Epithelial cell of proximal tubule (primary cell): Measurements from ENCODE around the gene GATM. TPM values are rescaled to one million over a fixed set of nuclear protein-coding genes. Genes with fewer than 3 reads are reported as not detected.
A peak's percentile ranks its signal among the peaks of the same experiment; 100 is the strongest.
"Not testable (repeated sequence)": the region's sequence is repeated elsewhere in the genome, so short reads cannot be mapped to it uniquely, and the experiment has no call there.

Experiments
- DNase-seq: peaks from one replicate; pipeline ENCODE4 v3.0.0-alpha.2; 2011; ENCODE audit warnings: low read depth
- H3K4me3 ChIP-seq: 2 replicates; pipeline ENCODE4 v1.5.1; 2011; ENCODE audit warnings: low read depth, mild to moderate bottlenecking, low read length
- total RNA-seq: library from RNA; depleted of rRNA; stranded (reverse); fragments of >200 nt; gene quantifications from 2 replicates; pipeline ENCODE4 v1.2.3, GENCODE V29; 2015
- TF ChIP-seq, protein P1 (sequence below): conservative IDR thresholded peaks from 2 replicates; pipeline ENCODE4 v1.5.1; 2012; ENCODE audit warnings: low read depth, mild to moderate bottlenecking, low read length

Gene GATM
- total RNA-seq, 1 donor from 2014 or later, result 9.9 TPM

- no peak for DNase-seq
- no peak overlapping the region for H3K4me3 ChIP-seq
- TF ChIP-seq, protein P1, sequence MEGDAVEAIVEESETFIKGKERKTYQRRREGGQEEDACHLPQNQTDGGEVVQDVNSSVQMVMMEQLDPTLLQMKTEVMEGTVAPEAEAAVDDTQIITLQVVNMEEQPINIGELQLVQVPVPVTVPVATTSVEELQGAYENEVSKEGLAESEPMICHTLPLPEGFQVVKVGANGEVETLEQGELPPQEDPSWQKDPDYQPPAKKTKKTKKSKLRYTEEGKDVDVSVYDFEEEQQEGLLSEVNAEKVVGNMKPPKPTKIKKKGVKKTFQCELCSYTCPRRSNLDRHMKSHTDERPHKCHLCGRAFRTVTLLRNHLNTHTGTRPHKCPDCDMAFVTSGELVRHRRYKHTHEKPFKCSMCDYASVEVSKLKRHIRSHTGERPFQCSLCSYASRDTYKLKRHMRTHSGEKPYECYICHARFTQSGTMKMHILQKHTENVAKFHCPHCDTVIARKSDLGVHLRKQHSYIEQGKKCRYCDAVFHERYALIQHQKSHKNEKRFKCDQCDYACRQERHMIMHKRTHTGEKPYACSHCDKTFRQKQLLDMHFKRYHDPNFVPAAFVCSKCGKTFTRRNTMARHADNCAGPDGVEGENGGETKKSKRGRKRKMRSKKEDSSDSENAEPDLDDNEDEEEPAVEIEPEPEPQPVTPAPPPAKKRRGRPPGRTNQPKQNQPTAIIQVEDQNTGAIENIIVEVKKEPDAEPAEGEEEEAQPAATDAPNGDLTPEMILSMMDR, result no peak
Observed at GRCh38 chr15:45326741-45327140, 51.6 kb downstream of the GATM start.

DNA sequence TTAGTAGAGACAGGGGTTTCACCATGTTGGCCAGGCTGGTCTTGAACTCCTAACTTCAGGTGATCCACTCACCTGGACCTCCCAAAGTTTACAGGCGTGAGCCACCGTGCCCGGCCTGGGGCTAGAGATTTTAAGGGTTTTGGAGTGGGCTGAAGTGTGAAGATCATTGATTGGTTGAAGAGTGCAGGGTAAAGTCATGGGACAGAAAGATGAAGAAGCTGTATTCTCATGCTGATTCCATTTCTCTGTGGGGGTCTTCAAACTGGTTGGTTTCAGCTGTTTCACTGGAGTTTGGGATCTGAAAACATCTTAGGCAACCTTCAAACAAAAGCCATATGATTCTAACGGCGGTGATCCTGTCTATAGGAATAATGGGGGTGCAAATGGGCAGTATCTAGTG, 52.1 kb downstream of the GATM start:
- no peak overlapping the region for H3K4me3 ChIP-seq
- TF ChIP-seq, protein P1, result no peak
- DNase-seq, result no peak

GRCh38 chr15:45320581-45321205, 57.7 kb downstream of the GATM start:
- no peak for DNase-seq
- no peak overlapping the region for H3K4me3 ChIP-seq
- TF ChIP-seq, protein P1, result no peak

DNA sequence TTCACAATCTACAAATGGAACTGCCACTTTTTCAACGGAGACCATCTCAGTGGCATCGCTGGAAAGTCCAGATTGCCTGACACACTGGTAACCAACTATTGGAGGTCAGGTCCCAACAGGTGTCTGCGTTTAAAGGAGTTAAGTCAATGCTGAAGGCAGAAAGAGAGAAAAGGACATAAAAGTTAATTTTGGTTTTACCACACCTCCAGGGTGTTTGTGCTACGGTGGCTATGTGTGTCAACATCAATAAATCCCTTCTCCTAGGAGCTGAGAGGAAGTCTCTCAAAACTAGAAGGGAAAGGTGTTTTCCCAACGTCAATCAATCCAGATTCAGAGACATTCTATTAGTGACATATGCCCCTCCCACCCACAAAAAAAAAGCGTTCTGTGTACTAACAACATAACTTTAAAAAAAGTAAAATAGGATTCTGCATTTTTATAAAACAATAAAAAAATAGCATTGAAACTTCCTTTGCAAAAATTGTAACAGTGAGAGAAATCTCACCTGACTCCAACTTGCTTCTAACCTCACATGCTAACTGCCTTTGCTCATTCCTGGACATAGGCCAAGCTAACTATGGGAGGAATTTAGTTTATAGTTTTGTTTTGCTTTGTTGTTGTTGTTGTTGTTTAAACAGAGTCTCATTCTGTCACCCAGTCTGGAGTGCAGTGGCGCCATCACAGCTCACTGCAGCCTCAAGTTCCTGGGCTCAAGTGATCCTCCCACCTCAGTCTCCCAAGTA, 58.7 kb downstream of the GATM start:
- DNase-seq, result no peak

GRCh38 chr15:45314960-45315359, 63.4 kb downstream of the GATM start:
- TF ChIP-seq, protein P1, result peak; percentile 50
- H3K4me3 ChIP-seq, result no peak overlapping the region
- DNase-seq, result no peak

More for the DNA sequence above, 58.7 kb downstream of the GATM start:
- TF ChIP-seq, protein P1, result no peak
- no peak overlapping the region for H3K4me3 ChIP-seq

DNA sequence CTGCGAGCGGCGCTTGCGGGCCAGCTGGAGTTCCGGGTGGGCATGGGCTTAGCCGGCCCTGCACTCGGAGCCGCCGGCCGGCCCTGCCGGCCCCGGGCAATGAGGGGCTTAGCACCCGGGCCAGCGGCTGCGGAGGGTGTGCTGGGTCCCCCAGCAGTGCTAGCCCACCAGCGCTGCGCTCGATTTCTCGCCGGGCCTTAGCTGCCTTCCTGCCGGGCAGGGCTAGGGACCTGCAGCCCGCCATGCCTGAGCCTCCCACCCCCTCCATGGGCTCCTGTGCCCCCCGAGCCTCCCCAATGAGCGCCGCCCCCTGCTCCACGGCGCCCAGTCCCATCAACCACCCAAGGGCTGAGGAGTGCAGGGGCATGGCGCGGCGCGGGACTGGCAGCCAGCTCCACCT, 64.2 kb downstream of the GATM start:
- not testable (repeated sequence) for H3K4me3 ChIP-seq, DNase-seq

Other genes with a start within 250 kb of the GATM start
- 0.46 TPM in 1 of 2 replicates, not detected in the other for gene DUOXA1, start 248.7 kb downstream of the GATM start, total RNA-seq
- 0.12 and 0.22 TPM in 2 replicates for gene DUOX1, start 248.6 kb downstream of the GATM start, total RNA-seq
- gene SHF, start 190.6 kb downstream of the GATM start, total RNA-seq, result 0.80 and 1.1 TPM in 2 replicates
- not detected in 2 replicates for gene SLC28A2, start 126.3 kb downstream of the GATM start, total RNA-seq
- 2.1 and 2.5 TPM in 2 replicates for gene SLC30A4, start 144.2 kb upstream of the GATM start, total RNA-seq
- gene BLOC1S6, start 208.8 kb upstream of the GATM start, total RNA-seq, result 40.9 and 53.7 TPM in 2 replicates